ENCODE results near the gene MTTP. TPM values are rescaled to one million over a fixed set of nuclear protein-coding genes. Genes with fewer than 3 reads are reported as not detected.

The MTTP gene
- total and polyA plus RNA-seq, 11 donors: 0.44 to 5.0 (median 2.2) TPM

- no peaks in the 10 kb centered on the region for H3K27me3 ChIP-seq
- TF ChIP-seq CTCF (IDR thresholded peaks at IDR 0.05) (no peak), POLR2A (IDR thresholded peaks at IDR 0.05) (no peak)
- H3K9me3 ChIP-seq: no peaks in the 10 kb centered on the region
- intact Hi-C loops (cut with DNase I): no loop called here
- H3K27ac ChIP-seq: no peak overlapping the region
- 39 to 61% (median 55%) methylated on average over 2 of the region's 2 CpGs for WGBS, 4 donors
- ATAC-seq: no peak
- H3K36me3 ChIP-seq: no peaks in the 10 kb centered on the region
- peaks cover 0 to 4% (median 0%) of the 10 kb centered on the region in 12 donors for H3K4me1 ChIP-seq
- no peak overlapping the region for H3K4me3 ChIP-seq
- DNase-seq: no peak
Measured at GRCh38 chr4:99586322-99586721, 11.7 kb downstream of the MTTP start.

GRCh38 chr4:99586797-99587196 is 12.2 kb downstream of the MTTP start:
- ATAC-seq: no peak
- WGBS, 4 donors: 13 to 32% (median 23%) methylated on average over 1 of the region's 1 CpG
- intact Hi-C loops (cut with DNase I): no loop called here

GRCh38 chr4:99587309-99587708 is 12.7 kb downstream of the MTTP start:
- no peaks in the 10 kb centered on the region for H3K36me3 ChIP-seq
- H3K9me3 ChIP-seq: no peaks in the 10 kb centered on the region
- ATAC-seq: no peak
- no peak for DNase-seq
- H3K27ac ChIP-seq: no peak overlapping the region
- intact Hi-C loops (cut with DNase I): no loop called here
- H3K27me3 ChIP-seq: no peaks in the 10 kb centered on the region
- no peak overlapping the region for H3K4me3 ChIP-seq
- TF ChIP-seq CTCF (IDR thresholded peaks at IDR 0.05) (no peak), POLR2A (IDR thresholded peaks at IDR 0.05) (no peak)
- peaks cover 0 to 4% (median 0%) of the 10 kb centered on the region in 12 donors for H3K4me1 ChIP-seq

More at GRCh38 chr4:99586797-99587196, 12.2 kb downstream of the MTTP start:
- H3K36me3 ChIP-seq: no peaks in the 10 kb centered on the region
- no peaks in the 10 kb centered on the region for H3K27me3 ChIP-seq
- TF ChIP-seq CTCF (IDR thresholded peaks at IDR 0.05) (no peak), POLR2A (IDR thresholded peaks at IDR 0.05) (no peak)
- no peak overlapping the region for H3K27ac ChIP-seq
- DNase-seq: no peak
- H3K4me3 ChIP-seq: no peak overlapping the region
- peaks cover 0 to 4% (median 0%) of the 10 kb centered on the region in 12 donors for H3K4me1 ChIP-seq
- H3K9me3 ChIP-seq: no peaks in the 10 kb centered on the region

- intact Hi-C loops (cut with DNase I): no loop called here
- ATAC-seq (no peak), DNase-seq (no peak)
- H3K27me3 ChIP-seq: no peaks in the 10 kb centered on the region
- H3K4me1 ChIP-seq: peaks cover 0 to 4% (median 0%) of the 10 kb centered on the region in 12 donors
- H3K27ac ChIP-seq: no peak overlapping the region
- H3K36me3 ChIP-seq: no peaks in the 10 kb centered on the region
- WGBS, 4 donors: 34 to 38% (median 37%) methylated on average over 1 of the region's 1 CpG
- no peaks in the 10 kb centered on the region for H3K9me3 ChIP-seq
- no peak overlapping the region for H3K4me3 ChIP-seq
- TF ChIP-seq CTCF (IDR thresholded peaks at IDR 0.05) (no peak), POLR2A (IDR thresholded peaks at IDR 0.05) (no peak)
Measured at GRCh38 chr4:99587803-99588202, 13.2 kb downstream of the MTTP start.

Measured in heart left ventricle (tissue), 16 donors.